Smooth muscle cell of trachea (primary cell): ENCODE measurements around the gene ADRA2B. TPM values are rescaled to one million over a fixed set of nuclear protein-coding genes. Genes with fewer than 3 reads are reported as not detected.

Experiments used
- total RNA-seq: library from RNA; depleted of rRNA; stranded (reverse); fragments of >200 nt; gene quantifications from 2 replicates; pipeline ENCODE4 v1.2.1, GENCODE V29; 2014

The ADRA2B gene
- not detected in 2 replicates for total RNA-seq

GRCh38 chr2:96116424-96116878 lies at the start of gene ADRA2B:
TSS of gene ADRA2B (minus strand) at chr2:96116571. CDS start at chr2:96116149, 422 bp downstream.

GRCh38 chr2:96145036-96145847 lies 28.9 kb upstream of the ADRA2B start, which contains the start of gene DUSP2:
TSS of gene DUSP2 (minus strand) at chr2:96145440. CDS start at chr2:96145354, 86 bp downstream.

GRCh38 chr2:96138179-96139145 lies 22.1 kb upstream of the ADRA2B start, which contains the start of gene ASTL:
TSS of gene ASTL (minus strand) at chr2:96138502. CDS start at chr2:96138436, 66 bp downstream.

Other genes with a start within 250 kb of the ADRA2B start
- 28.8 and 58.8 TPM in 2 replicates for gene ANKRD36C, start 124.7 kb downstream of the ADRA2B start, total RNA-seq
- gene GPAT2, start 81.7 kb downstream of the ADRA2B start, total RNA-seq: 16.2 and 19.3 TPM in 2 replicates
- 0.17 TPM in 1 of 2 replicates, not detected in the other for gene ASTL, start 21.9 kb upstream of the ADRA2B start, total RNA-seq
- gene DUSP2, start 28.9 kb upstream of the ADRA2B start, total RNA-seq: 0.15 and 2.0 TPM in 2 replicates
- gene STARD7, start 92.3 kb upstream of the ADRA2B start, total RNA-seq: 113 and 130 TPM in 2 replicates
- gene TMEM127, start 149.4 kb upstream of the ADRA2B start, total RNA-seq: 16.3 and 38.9 TPM in 2 replicates
- gene CIAO1, start 149.7 kb upstream of the ADRA2B start, total RNA-seq: 92.1 and 93.5 TPM in 2 replicates
- gene SNRNP200, start 189.0 kb upstream of the ADRA2B start, total RNA-seq: 54.9 and 72.9 TPM in 2 replicates
- 2.9 and 5.8 TPM in 2 replicates for gene ITPRIPL1, start 208.7 kb upstream of the ADRA2B start, total RNA-seq
- gene NCAPH, start 219.2 kb upstream of the ADRA2B start, total RNA-seq: 1.2 and 26.3 TPM in 2 replicates